HCT116 (cell line): ENCODE results near the gene SLC13A3. TPM values are rescaled to one million over a fixed set of nuclear protein-coding genes. Genes with fewer than 3 reads are reported as not detected.

Experiments used
- ATAC-seq: fragments of 200-7000 bp; cut with Tn5 transposase; 2 replicates; pipeline ENCODE4 v1.9.1; 2020; ENCODE audit warnings: mild to moderate bottlenecking, moderate library complexity
- BruUV-seq: library from RNA; stranded (reverse); fragments of 400-500 nt; replicated peaks from 2 replicates; lab custom pipeline; 2021; lab: Mats Ljungman, UMichigan
- CTCF ChIA-PET: fragments of 300-600 bp; sonication (Branson Sonifier 250); formaldehyde crosslinking; loops from one replicate; lab custom pipeline; 2021; ENCODE audit warnings: antibody characterized with exemption; lab: Charles Lee
- POLR2A ChIA-PET: fragments of 300-600, 350-600 bp; sonication (Branson Sonifier 250); formaldehyde crosslinking; loops from one replicate; lab custom pipeline; 2021; ENCODE audit warnings: antibody characterized with exemption; lab: Charles Lee
- RAD21 ChIA-PET, 2 experiments: fragments of 300-600 bp; sonication (Branson Sonifier 250); formaldehyde crosslinking; loops; one replicate each; lab custom pipeline; 2023; ENCODE audit warnings: low total read pairs in 2 of 2; ENCODE audit not compliant: uncharacterized antibody in 2 of 2, unreplicated experiment in 2 of 2, low non-redundant PET in 1 of 2; lab: Charles Lee
- DNase-seq: peaks from one replicate; pipeline ENCODE4 v3.0.0-alpha.2; 2010; ENCODE audit warnings: low read depth, low spot score
- H2AFZ ChIP-seq: fragments of 200-600 bp; shearing (Covaris generic), sonication (generic); 2 replicates; pipeline ENCODE4 v1.6.1; 2017; ENCODE audit warnings: low read depth, mixed run types, mixed read lengths, antibody characterized with exemption, low read length; ENCODE audit not compliant: poor library complexity, severe bottlenecking
- H3K27ac ChIP-seq: 2 replicates; pipeline ENCODE4 v1.5.1; 2012; ENCODE audit warnings: low read depth, low read length
- H3K27me3 ChIP-seq: fragments of 200-600 bp; sonication (generic); 2 replicates; pipeline ENCODE4 v1.6.1; 2016; ENCODE audit warnings: mixed run types, low read length, mixed read lengths; ENCODE audit not compliant: insufficient read depth
- H3K36me3 ChIP-seq, 2 experiments: fragments of 200-500 bp in 1 of 2; fragments of 200-600 bp in 1 of 2; sonication (Bioruptor generic) in 1 of 2; sonication (generic) in 1 of 2; 2 replicates each; pipeline versions ENCODE4 v1.5.1 to v1.6.1; 2014 to 2016; ENCODE audit warnings: low read length in 2 of 2, inconsistent platforms in 1 of 2, mixed read lengths in 1 of 2, mixed run types in 1 of 2; ENCODE audit not compliant: insufficient read depth in 2 of 2, control insufficient read depth in 1 of 2
- H3K4me1 ChIP-seq, 2 experiments: fragments of 200-600 bp in 1 of 2; sonication (generic) in 1 of 2; 2 replicates each; pipeline versions ENCODE4 v1.5.1 to v1.6.1; 2012 to 2017; ENCODE audit warnings: low read length in 2 of 2, inconsistent platforms in 1 of 2, mild to moderate bottlenecking in 1 of 2, mixed read lengths in 1 of 2, mixed run types in 1 of 2, moderate library complexity in 1 of 2; ENCODE audit not compliant: insufficient read depth in 2 of 2, control insufficient read depth in 1 of 2
- H3K4me2 ChIP-seq: fragments of 200-600 bp; sonication (generic); 2 replicates; pipeline ENCODE4 v1.6.1; 2017; ENCODE audit warnings: mixed run types, low read length, mixed read lengths
- H3K4me3 ChIP-seq, 2 experiments: fragments of 200-600 bp in 1 of 2; sonication (generic) in 1 of 2; replicated peaks in 1 of 2; 2 replicates each; pipeline ENCODE4 v1.5.1; 2011 to 2016; ENCODE audit warnings: low read length in 2 of 2, control low read depth in 1 of 2, low read depth in 1 of 2, mild to moderate bottlenecking in 1 of 2, mixed read lengths in 1 of 2, mixed run types in 1 of 2
- H3K79me2 ChIP-seq: fragments of 200-600 bp; sonication (generic); 2 replicates; pipeline ENCODE4 v1.6.1; 2017; ENCODE audit warnings: mild to moderate bottlenecking, mixed run types, low read length, moderate library complexity, mixed read lengths; ENCODE audit not compliant: insufficient read depth
- H3K9ac ChIP-seq: fragments of 200-600 bp; sonication (generic); 2 replicates; pipeline ENCODE4 v1.6.1; 2016; ENCODE audit warnings: low read length, mixed read lengths
- H3K9me2 ChIP-seq: fragments of 200-600 bp; sonication (generic), shearing (Covaris generic); 2 replicates; pipeline ENCODE4 v1.6.1; 2017; ENCODE audit warnings: mixed run types, mild to moderate bottlenecking, moderate library complexity; ENCODE audit not compliant: insufficient read depth
- H3K9me3 ChIP-seq, 2 experiments: fragments of 200-500 bp in 1 of 2; fragments of 200-600 bp in 1 of 2; sonication (Bioruptor generic) in 1 of 2; sonication (generic) in 1 of 2; 2 replicates each; pipeline ENCODE4 v1.6.1; 2014 to 2017; ENCODE audit warnings: low read length in 2 of 2, mixed read lengths in 2 of 2, inconsistent platforms in 1 of 2, low read depth in 1 of 2, mild to moderate bottlenecking in 1 of 2, mixed run types in 1 of 2, moderate library complexity in 1 of 2; ENCODE audit not compliant: control insufficient read depth in 1 of 2, insufficient read depth in 1 of 2
- H4K20me1 ChIP-seq: fragments of 200-600 bp; sonication (generic), shearing (Covaris generic); 2 replicates; pipeline ENCODE4 v1.6.1; 2017; ENCODE audit warnings: mixed run types, mild to moderate bottlenecking, moderate library complexity; ENCODE audit not compliant: insufficient read depth
- ATF3 ChIP-seq: IDR thresholded peaks from 2 replicates; pipeline ENCODE4 v1.6.1; 2012
- CBX3 ChIP-seq: IDR thresholded peaks from 2 replicates; pipeline ENCODE4 v1.6.1; 2012; ENCODE audit warnings: low read depth
- ELF1 ChIP-seq: IDR thresholded peaks from 2 replicates; pipeline ENCODE4 v1.6.1; 2012; ENCODE audit warnings: low read depth, borderline replicate concordance
- EZH2 ChIP-seq: fragments of 200-600 bp; sonication (generic); IDR thresholded peaks from 2 replicates; pipeline ENCODE4 v1.6.1; 2017; ENCODE audit warnings: antibody characterized with exemption, mixed run types
- EZH2phosphoT487 ChIP-seq: fragments of 200-600 bp; IDR thresholded peaks from 2 replicates; pipeline ENCODE4 v1.6.1; 2018; ENCODE audit warnings: antibody characterized with exemption, borderline replicate concordance
- FOSL1 ChIP-seq: IDR thresholded peaks from 2 replicates; pipeline ENCODE4 v1.6.1; 2012; ENCODE audit warnings: low read depth
- POLR2A ChIP-seq: IDR thresholded peaks from 2 replicates; pipeline ENCODE4 v1.7.0; 2011; ENCODE audit warnings: borderline replicate concordance; ENCODE audit not compliant: insufficient read depth, insufficient read length; ENCODE audit errors: extremely low read depth
- POLR2AphosphoS5 ChIP-seq: IDR thresholded peaks from 2 replicates; pipeline ENCODE4 v1.6.1; 2011; ENCODE audit warnings: mild to moderate bottlenecking, low read depth, low read length, moderate library complexity
- RAD21 ChIP-seq: IDR thresholded peaks from 2 replicates; pipeline ENCODE4 v1.6.1; 2012; ENCODE audit warnings: low read depth, mild to moderate bottlenecking
- SIN3A ChIP-seq: IDR thresholded peaks from 2 replicates; pipeline ENCODE4 v1.6.1; 2012; ENCODE audit warnings: low read depth
- SP1 ChIP-seq: IDR thresholded peaks from 2 replicates; pipeline ENCODE4 v1.6.1; 2012; ENCODE audit warnings: low read depth
- SRF ChIP-seq: IDR thresholded peaks from 2 replicates; pipeline ENCODE4 v1.6.1; 2012; ENCODE audit warnings: low read depth
- TCF7L2 ChIP-seq: IDR thresholded peaks from 2 replicates; pipeline ENCODE4 v1.7.0; 2011; ENCODE audit warnings: borderline replicate concordance, inconsistent platforms; ENCODE audit not compliant: insufficient read depth, insufficient read length; ENCODE audit errors: extremely low read depth
- YY1 ChIP-seq: IDR thresholded peaks from 2 replicates; pipeline ENCODE4 v1.6.1; 2011; ENCODE audit warnings: low read length, low read depth, moderate library complexity, mild to moderate bottlenecking; ENCODE audit not compliant: insufficient replicate concordance; ENCODE audit errors: extremely low read depth
- ZFX ChIP-seq: fragments of 450-650 bp; IDR thresholded peaks from 2 replicates; pipeline ENCODE4 v1.6.1; 2017
- ZNF274 ChIP-seq: fragments of 200-500 bp; sonication (Bioruptor generic); IDR thresholded peaks from 2 replicates; pipeline ENCODE4 v1.6.1; 2014; ENCODE audit warnings: mild to moderate bottlenecking, low read depth, low read length, inconsistent platforms
- intact Hi-C: fragments of 100-400 bp; cut with micrococcal nuclease; formaldehyde crosslinking; loops from 2 replicates; pipeline ENCODE4 v1.10.0; 2022
- total RNA-seq: library from RNA; stranded (reverse); gene quantifications from one replicate; pipeline ENCODE4 v1.2.1, GENCODE V29; 2021; ENCODE audit not compliant: unreplicated experiment
- TF ChIP-seq, protein P1 (sequence below): IDR thresholded peaks from 2 replicates; pipeline ENCODE4 v1.6.1; 2011; ENCODE audit warnings: mild to moderate bottlenecking, low read length, moderate library complexity; ENCODE audit not compliant: insufficient replicate concordance; ENCODE audit errors: extremely low read depth
- TF ChIP-seq, protein P2 (sequence below), 3 experiments: fragments of 200-600 bp in 1 of 3; sonication (generic) in 1 of 3; IDR thresholded peaks in 2 of 3; conservative IDR thresholded peaks in 1 of 3; 2 replicates each; pipeline ENCODE4 v1.5.1; 2012 to 2017; ENCODE audit warnings: low read depth in 2 of 3, low read length in 2 of 3, antibody characterized with exemption in 1 of 3, borderline replicate concordance in 1 of 3, control low read depth in 1 of 3, mild to moderate bottlenecking in 1 of 3, mixed read lengths in 1 of 3, mixed run types in 1 of 3, moderate library complexity in 1 of 3; ENCODE audit not compliant: insufficient read depth in 1 of 3
- TF ChIP-seq, protein P3 (sequence below): IDR thresholded peaks from 2 replicates; pipeline ENCODE4 v1.6.1; 2012

SLC13A3 gene
- total RNA-seq, 1 experiment from 2014 or later, result not detected

GRCh38 chr20:46583411-46584214, 67.6 kb downstream of the SLC13A3 start:
- CTCF ChIA-PET, result interaction anchor here (1.3 to 2.0 kb wide), 2 partner anchors 9 to 21 kb away, joined by 6 to 12 read pairs; no protein-coding TSS in a partner anchor
- Histone ChIP-seq H3K4me3 (no peak overlapping the region), H3K9ac (no peak overlapping the region)
- RAD21 ChIA-PET, result no interaction called here
- BruUV-seq, result no TSS peak
- TF ChIP-seq SIN3A, result no peak
- no peak for TF ChIP-seq ZFX
- TF ChIP-seq CBX3, result no peak
- TF ChIP-seq POLR2A, result no peak
- no peak for TF ChIP-seq EZH2
- TF ChIP-seq SP1, result no peak
- TF ChIP-seq ZNF274, result no peak
- no peak for TF ChIP-seq POLR2AphosphoS5
- TF ChIP-seq ATF3, result no peak
- no peak for TF ChIP-seq RAD21
- no peak for TF ChIP-seq ELF1
- TF ChIP-seq, protein P1, sequence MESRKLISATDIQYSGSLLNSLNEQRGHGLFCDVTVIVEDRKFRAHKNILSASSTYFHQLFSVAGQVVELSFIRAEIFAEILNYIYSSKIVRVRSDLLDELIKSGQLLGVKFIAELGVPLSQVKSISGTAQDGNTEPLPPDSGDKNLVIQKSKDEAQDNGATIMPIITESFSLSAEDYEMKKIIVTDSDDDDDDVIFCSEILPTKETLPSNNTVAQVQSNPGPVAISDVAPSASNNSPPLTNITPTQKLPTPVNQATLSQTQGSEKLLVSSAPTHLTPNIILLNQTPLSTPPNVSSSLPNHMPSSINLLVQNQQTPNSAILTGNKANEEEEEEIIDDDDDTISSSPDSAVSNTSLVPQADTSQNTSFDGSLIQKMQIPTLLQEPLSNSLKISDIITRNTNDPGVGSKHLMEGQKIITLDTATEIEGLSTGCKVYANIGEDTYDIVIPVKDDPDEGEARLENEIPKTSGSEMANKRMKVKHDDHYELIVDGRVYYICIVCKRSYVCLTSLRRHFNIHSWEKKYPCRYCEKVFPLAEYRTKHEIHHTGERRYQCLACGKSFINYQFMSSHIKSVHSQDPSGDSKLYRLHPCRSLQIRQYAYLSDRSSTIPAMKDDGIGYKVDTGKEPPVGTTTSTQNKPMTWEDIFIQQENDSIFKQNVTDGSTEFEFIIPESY, result no peak
- TF ChIP-seq, protein P2, sequence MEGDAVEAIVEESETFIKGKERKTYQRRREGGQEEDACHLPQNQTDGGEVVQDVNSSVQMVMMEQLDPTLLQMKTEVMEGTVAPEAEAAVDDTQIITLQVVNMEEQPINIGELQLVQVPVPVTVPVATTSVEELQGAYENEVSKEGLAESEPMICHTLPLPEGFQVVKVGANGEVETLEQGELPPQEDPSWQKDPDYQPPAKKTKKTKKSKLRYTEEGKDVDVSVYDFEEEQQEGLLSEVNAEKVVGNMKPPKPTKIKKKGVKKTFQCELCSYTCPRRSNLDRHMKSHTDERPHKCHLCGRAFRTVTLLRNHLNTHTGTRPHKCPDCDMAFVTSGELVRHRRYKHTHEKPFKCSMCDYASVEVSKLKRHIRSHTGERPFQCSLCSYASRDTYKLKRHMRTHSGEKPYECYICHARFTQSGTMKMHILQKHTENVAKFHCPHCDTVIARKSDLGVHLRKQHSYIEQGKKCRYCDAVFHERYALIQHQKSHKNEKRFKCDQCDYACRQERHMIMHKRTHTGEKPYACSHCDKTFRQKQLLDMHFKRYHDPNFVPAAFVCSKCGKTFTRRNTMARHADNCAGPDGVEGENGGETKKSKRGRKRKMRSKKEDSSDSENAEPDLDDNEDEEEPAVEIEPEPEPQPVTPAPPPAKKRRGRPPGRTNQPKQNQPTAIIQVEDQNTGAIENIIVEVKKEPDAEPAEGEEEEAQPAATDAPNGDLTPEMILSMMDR (IDR thresholded peaks at IDR 0.05 in 2 of 3, conservative IDR thresholded peaks at IDR 0.05 in 1 of 3; ENCODE audit: borderline replicate concordance in 1 of 3, insufficient read depth in 1 of 3, low read depth in 2 of 3, low read length in 2 of 3), result no peak
- TF ChIP-seq, protein P3, sequence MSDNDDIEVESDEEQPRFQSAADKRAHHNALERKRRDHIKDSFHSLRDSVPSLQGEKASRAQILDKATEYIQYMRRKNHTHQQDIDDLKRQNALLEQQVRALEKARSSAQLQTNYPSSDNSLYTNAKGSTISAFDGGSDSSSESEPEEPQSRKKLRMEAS, result no peak
- no peak for TF ChIP-seq FOSL1
- TF ChIP-seq EZH2phosphoT487, result no peak
- TF ChIP-seq TCF7L2, result no peak
- TF ChIP-seq YY1, result no peak
- no peak for TF ChIP-seq SRF
- TF ChIP-seq, all 23 proteins: peak for 0
- intact Hi-C loops, result no loop called here
- no peaks in the 10 kb centered on the region for H3K36me3 ChIP-seq
- H3K27ac ChIP-seq, result no peak overlapping the region
- no peak overlapping the region for H3K4me2 ChIP-seq
- no peak overlapping the region for H2AFZ ChIP-seq
- DNase-seq (no peak), ATAC-seq (no peak)
- H3K79me2 ChIP-seq, result no peaks in the 10 kb centered on the region
- H3K9me3 ChIP-seq, result no peaks in the 10 kb centered on the region
- no peaks in the 10 kb centered on the region for H4K20me1 ChIP-seq
- H3K27me3 ChIP-seq, result no peaks in the 10 kb centered on the region
- no peaks in the 10 kb centered on the region for H3K4me1 ChIP-seq
- H3K9me2 ChIP-seq, result no peaks in the 10 kb centered on the region
- POLR2A ChIA-PET, result no interaction called here
